CD4-positive, alpha-beta memory T cell (primary cell): ENCODE results near the gene ZNF367. TPM values are rescaled to one million over a fixed set of nuclear protein-coding genes. Genes with fewer than 3 reads are reported as not detected.

Source experiments
- CTCF ChIA-PET: fragments of 350-600 bp; sonication (Branson Sonifier 250); formaldehyde crosslinking; loops from one replicate; lab custom pipeline; 2021; ENCODE audit warnings: inconsistent platforms; ENCODE audit not compliant: partially characterized antibody; lab: Charles Lee
- POLR2A ChIA-PET: fragments of 350-600 bp; sonication (Branson Sonifier 250); formaldehyde crosslinking; loops from one replicate; lab custom pipeline; 2021; ENCODE audit not compliant: partially characterized antibody; lab: Charles Lee
- DNase-seq, 5 donors: peaks; one replicate each; pipeline versions ENCODE4 v3.0.0 to v3.0.0-alpha.2; 2020 to 2022; ENCODE audit warnings: mixed read lengths in 1 of 5
- H3K27ac ChIP-seq: one replicate; pipeline ENCODE4 v1.7.0; 2013; ENCODE audit warnings: low read depth, low read length
- H3K27me3 ChIP-seq: 2 replicates; pipeline ENCODE4 v1.7.0; 2013; ENCODE audit warnings: mild to moderate bottlenecking, low read length, moderate library complexity; ENCODE audit not compliant: insufficient read depth
- H3K36me3 ChIP-seq: 2 replicates; pipeline ENCODE4 v1.7.0; 2013; ENCODE audit warnings: mild to moderate bottlenecking, low read length, moderate library complexity; ENCODE audit not compliant: insufficient read depth
- H3K4me1 ChIP-seq: 2 replicates; pipeline ENCODE4 v1.7.0; 2013; ENCODE audit warnings: mild to moderate bottlenecking, low read length, moderate library complexity; ENCODE audit not compliant: insufficient read depth
- H3K4me3 ChIP-seq, 2 donors: one replicate each; pipeline ENCODE4 v1.7.0; 2013; ENCODE audit warnings: low read length in 2 of 2, mild to moderate bottlenecking in 1 of 2
- H3K9me3 ChIP-seq, 2 donors: one replicate each; pipeline ENCODE4 v1.7.0; 2013; ENCODE audit warnings: low read length in 2 of 2, control low read depth in 1 of 2; ENCODE audit not compliant: control insufficient read depth in 1 of 2
- H3K27ac Mint-ChIP-seq, 7 donors: one replicate each; pipeline ENCODE4 v1.8.0; 2020 to 2021; ENCODE audit warnings: mixed read lengths in 7 of 7, mild to moderate bottlenecking in 6 of 7, inconsistent platforms in 3 of 7, moderate library complexity in 3 of 7
- H3K27me3 Mint-ChIP-seq, 2 donors: one replicate each; pipeline ENCODE4 v1.8.0; 2020 to 2021; ENCODE audit warnings: mixed read lengths in 2 of 2
- H3K36me3 Mint-ChIP-seq, 2 donors: one replicate each; pipeline ENCODE4 v1.8.0; 2020 to 2021; ENCODE audit warnings: mixed read lengths in 2 of 2, inconsistent platforms in 1 of 2, mild to moderate bottlenecking in 1 of 2
- H3K4me1 Mint-ChIP-seq, 4 donors: one replicate each; pipeline ENCODE4 v1.8.0; 2020 to 2021; ENCODE audit warnings: mixed read lengths in 4 of 4, mild to moderate bottlenecking in 1 of 4
- H3K4me3 Mint-ChIP-seq, 8 donors: one replicate each; pipeline ENCODE4 v1.8.0; 2020 to 2021; ENCODE audit warnings: mixed read lengths in 8 of 8, mild to moderate bottlenecking in 7 of 8, moderate library complexity in 6 of 8, inconsistent platforms in 3 of 8
- H3K9me3 Mint-ChIP-seq, 8 donors: one replicate each; pipeline ENCODE4 v1.8.0; 2020 to 2021; ENCODE audit warnings: mixed read lengths in 8 of 8, mild to moderate bottlenecking in 5 of 8, inconsistent platforms in 3 of 8, moderate library complexity in 1 of 8
- intact Hi-C: fragments of 100-400 bp; cut with micrococcal nuclease; formaldehyde crosslinking; loops from one replicate; pipeline ENCODE4 v1.15.1; 2023
- polyA plus RNA-seq, 2 donors: library from polyadenylated mRNA; unstranded; fragments of 300-500 nt; fragmentation: Illumina TruSeq; gene quantifications; one replicate each; pipeline ENCODE4 v1.2.3, GENCODE V29; 2021
- total RNA-seq, 2 experiments: library from RNA; stranded (reverse); gene quantifications; one replicate each; pipeline ENCODE4 v1.2.3, GENCODE V29; 2021

ZNF367 gene
- total and polyA plus RNA-seq, 4 experiments from 2014 or later, result 0.39 to 5.4 (median 3.4) TPM

DNA sequence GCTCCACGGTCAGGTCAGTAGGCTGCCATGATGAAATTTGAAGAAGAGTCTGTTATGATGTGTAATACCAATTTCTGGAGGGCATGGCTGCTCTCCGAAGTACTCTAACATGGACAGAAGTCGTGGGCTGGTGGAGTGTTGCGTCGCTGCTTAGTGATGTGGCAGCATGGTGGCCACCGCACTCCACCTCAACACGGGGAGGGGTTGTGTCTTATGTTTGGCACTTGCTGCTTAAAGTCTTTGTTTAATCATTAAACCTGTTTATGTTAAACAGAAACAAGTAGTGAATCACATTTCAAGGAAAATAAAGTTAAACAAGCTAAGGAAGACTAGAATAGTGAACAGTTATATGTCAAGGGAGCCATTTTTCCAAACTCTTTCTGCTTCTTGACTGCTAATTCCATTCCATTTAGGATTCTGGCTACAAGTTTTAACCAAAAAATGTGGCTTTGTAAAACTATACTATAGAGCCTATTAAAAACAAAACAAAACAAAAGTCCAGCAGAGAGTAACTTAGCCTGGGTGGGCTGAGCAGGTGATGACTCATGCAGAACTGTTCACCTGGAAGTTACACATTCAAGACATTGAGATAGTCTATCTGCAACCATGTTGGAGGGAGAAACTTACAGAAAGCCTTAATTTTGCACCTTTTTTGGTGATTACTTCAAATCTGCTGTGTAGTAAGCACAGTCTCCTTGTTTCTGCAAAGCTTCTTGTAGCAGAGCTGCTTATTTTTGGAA, 41.3 kb upstream of the ZNF367 start:
- POLR2A ChIA-PET, result interaction anchor here (2.1 kb wide), 1 partner anchor 9 kb away, joined by 6 read pairs; the partner anchor contains the start of gene HABP4

GRCh38 chr9:96458226-96458625, 40.1 kb upstream of the ZNF367 start:
- Histone ChIP-seq H3K27ac (no peak overlapping the region), H3K27me3 (no peaks in the 10 kb centered on the region), H3K4me3 (no peak overlapping the region), H3K36me3 (no peaks in the 10 kb centered on the region), H3K9me3 (no peaks in the 10 kb centered on the region), H3K4me1 (no peaks in the 10 kb centered on the region)
- ChIA-PET POLR2A (no interaction called here), CTCF (interaction anchor here (0.7 kb wide), 1 partner anchor 141 kb away, joined by 3 read pairs; no protein-coding TSS in a partner anchor)
- Mint-ChIP-seq H3K9me3 (no peaks in the 10 kb centered on the region), H3K27me3 (no peaks in the 10 kb centered on the region), H3K27ac (no peak overlapping the region), H3K4me1 (peaks cover 4 to 14% (median 7%) of the 10 kb centered on the region in 4 donors), H3K4me3 (no peak overlapping the region), H3K36me3 (peaks cover 19 to 27% of the 10 kb centered on the region in 2 donors)
- intact Hi-C loops, result no loop called here
- DNase-seq, result no peak

More for the DNA sequence above, 41.3 kb upstream of the ZNF367 start:
- DNase-seq, result no peak
- CTCF ChIA-PET, result interaction anchor here (1.0 kb wide), 1 partner anchor 46 kb away, joined by 3 read pairs; no protein-coding TSS in a partner anchor
- intact Hi-C loops, result no loop called here
- Histone ChIP-seq H3K9me3 (no peaks in the 10 kb centered on the region), H3K4me3 (no peak overlapping the region), H3K27me3 (no peaks in the 10 kb centered on the region), H3K27ac (no peak overlapping the region), H3K4me1 (no peaks in the 10 kb centered on the region), H3K36me3 (no peaks in the 10 kb centered on the region)
- peaks cover 21 to 35% of the 10 kb centered on the region in 2 donors for H3K36me3 Mint-ChIP-seq
- peaks cover 0 to 5% (median 1%) of the 10 kb centered on the region in 4 donors for H3K4me1 Mint-ChIP-seq
- H3K9me3 Mint-ChIP-seq, result no peaks in the 10 kb centered on the region
- H3K4me3 Mint-ChIP-seq, result no peak overlapping the region
- H3K27ac Mint-ChIP-seq, result peak overlapping the region in 1 of 7 donors; percentile 46
- H3K27me3 Mint-ChIP-seq, result no peaks in the 10 kb centered on the region

DNA sequence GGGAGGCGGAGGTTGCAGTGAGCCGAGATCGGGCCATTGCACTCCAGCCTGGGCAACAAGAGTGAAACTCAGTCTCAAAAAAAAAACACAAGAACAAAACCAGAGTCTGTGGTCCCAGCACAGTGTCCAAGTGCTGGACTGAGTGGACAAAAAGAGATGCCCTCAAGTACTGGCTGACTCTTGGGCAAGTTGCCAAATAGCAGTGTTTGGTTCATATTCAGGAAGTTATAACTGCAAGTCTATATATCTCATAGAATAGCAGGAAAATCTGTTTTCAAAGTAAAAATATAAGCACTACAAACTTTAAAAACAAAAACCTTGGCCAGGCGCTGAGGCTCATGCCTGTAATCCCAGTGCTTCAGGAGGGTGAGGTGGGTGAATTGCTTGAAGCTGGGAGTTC, 39.1 kb upstream of the ZNF367 start:
- ChIA-PET CTCF (no interaction called here), POLR2A (no interaction called here)
- H3K4me3 Mint-ChIP-seq, result no peak overlapping the region
- H3K36me3 Mint-ChIP-seq, result peaks cover 19 to 29% of the 10 kb centered on the region in 2 donors
- H3K9me3 ChIP-seq, result no peaks in the 10 kb centered on the region
- no peak overlapping the region for H3K27ac ChIP-seq
- intact Hi-C loops, result no loop called here
- peaks cover 5% of the 10 kb centered on the region for H3K4me1 ChIP-seq
- H3K4me1 Mint-ChIP-seq, result peaks cover 8 to 18% (median 12%) of the 10 kb centered on the region in 4 donors
- no peak for DNase-seq
- H3K4me3 ChIP-seq, result no peak overlapping the region
- no peaks in the 10 kb centered on the region for H3K9me3 Mint-ChIP-seq
- H3K27me3 ChIP-seq, result no peaks in the 10 kb centered on the region
- no peaks in the 10 kb centered on the region for H3K36me3 ChIP-seq
- H3K27me3 Mint-ChIP-seq, result no peaks in the 10 kb centered on the region
- H3K27ac Mint-ChIP-seq, result no peak overlapping the region

GRCh38 chr9:96453625-96454024, 35.5 kb upstream of the ZNF367 start:
- Histone ChIP-seq H3K4me3 (no peak overlapping the region), H3K27me3 (no peaks in the 10 kb centered on the region), H3K4me1 (peaks cover 23% of the 10 kb centered on the region), H3K36me3 (no peaks in the 10 kb centered on the region), H3K9me3 (no peaks in the 10 kb centered on the region), H3K27ac (no peak overlapping the region)
- POLR2A ChIA-PET, result interaction anchor here (5.0 to 5.2 kb wide), 2 partner anchors 38 to 112 kb away, joined by 53 to 123 read pairs; partner anchors contain the start of gene ZNF367
- peak in 1 of 5 donors; percentile 10 for DNase-seq
- Mint-ChIP-seq H3K27me3 (no peaks in the 10 kb centered on the region), H3K27ac (peak overlapping the region in 1 of 7 donors; percentile 62), H3K4me3 (peak overlapping the region in 1 of 8 donors; percentile 0), H3K9me3 (no peaks in the 10 kb centered on the region), H3K36me3 (peaks cover 4 to 12% of the 10 kb centered on the region in 2 donors), H3K4me1 (peaks cover 16 to 32% (median 23%) of the 10 kb centered on the region in 4 donors)
- intact Hi-C loops, result no loop called here
- CTCF ChIA-PET, result no interaction called here

DNA sequence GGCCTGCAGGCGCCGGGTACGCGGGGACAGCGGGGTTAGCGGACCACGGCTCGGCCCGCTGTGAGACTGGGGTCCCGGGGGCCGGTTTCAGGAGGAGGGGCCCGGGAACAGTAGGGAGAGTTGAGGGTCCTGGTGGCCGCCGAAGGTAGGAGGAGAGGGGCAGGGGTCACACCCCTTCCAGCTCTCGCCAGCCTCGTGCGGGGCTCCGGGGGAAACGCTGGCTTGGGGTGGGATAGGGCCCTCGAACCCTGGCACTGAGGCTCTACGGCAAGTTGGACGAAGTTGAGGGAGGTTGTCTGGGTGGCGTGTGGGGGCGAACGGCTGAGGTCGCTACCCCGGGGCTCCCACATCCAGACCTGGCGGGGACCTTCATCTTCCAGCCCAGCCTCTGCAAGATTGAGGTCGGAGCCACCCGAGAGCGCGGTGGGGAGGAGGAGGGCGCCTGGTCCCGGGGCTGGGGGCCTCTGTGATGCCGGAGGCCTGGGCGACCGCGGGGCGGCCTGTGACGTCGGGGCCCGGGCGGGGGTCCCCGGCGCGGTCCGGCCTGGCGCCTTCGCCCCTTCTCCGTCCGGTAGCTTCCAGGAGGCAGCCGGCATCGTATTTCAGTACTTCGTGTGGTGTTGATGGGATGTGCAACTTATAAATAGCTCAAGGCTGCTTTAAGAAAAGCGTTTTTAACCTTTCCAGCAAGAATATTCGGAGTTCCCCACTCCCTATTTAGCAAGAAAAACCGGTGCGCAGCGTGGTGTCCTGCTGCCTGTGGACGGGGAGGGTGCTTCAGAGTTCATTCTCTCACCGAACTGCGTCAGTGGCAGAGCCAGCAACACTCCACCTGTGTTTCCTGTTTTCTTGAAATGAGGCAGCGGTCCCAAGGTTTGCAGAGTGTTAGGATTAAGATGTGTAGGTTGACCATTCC, 32.7 kb upstream of the ZNF367 start:
- peaks cover 16 to 32% (median 21%) of the 10 kb centered on the region in 4 donors for H3K4me1 Mint-ChIP-seq
- intact Hi-C loops, result loop anchor here (1.0 to 2.0 kb wide), 5 partner anchors 33 to 204 kb away; partner anchors contain the start of genes PRXL2C, SLC35D2 and ZNF367

DNA sequence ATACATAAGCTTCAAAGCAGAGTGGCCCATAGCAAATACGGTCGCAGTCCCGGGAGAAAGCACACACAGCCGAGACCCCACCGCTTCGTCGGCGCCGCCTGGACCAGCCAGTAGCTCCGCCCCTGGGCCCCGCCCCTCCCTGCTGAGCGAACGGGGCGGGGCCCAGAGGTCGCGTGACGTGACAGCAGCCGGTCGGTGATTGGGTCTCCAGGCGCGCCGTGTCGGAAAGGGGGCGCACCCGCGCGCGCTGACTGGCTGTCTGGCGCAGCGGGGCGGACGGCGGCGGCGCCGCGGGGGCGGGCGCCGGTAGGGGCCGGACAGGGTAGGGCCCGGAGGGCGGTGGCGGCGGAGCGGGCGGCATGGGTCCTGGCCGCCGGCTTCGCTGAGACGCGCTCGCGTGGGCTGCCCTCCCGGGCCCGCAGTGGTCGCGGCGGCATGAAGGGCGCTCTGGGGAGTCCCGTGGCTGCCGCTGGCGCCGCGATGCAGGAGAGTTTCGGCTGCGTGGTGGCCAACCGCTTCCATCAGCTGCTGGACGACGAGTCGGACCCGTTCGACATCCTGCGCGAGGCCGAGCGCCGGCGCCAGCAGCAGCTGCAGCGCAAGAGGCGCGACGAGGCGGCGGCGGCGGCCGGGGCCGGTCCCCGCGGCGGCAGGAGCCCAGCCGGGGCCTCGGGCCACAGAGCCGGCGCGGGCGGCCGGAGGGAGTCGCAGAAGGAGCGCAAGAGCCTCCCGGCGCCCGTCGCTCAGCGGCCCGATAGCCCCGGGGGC, 31.9 kb upstream of the ZNF367 start, which contains the start of gene HABP4:
TSS of gene HABP4 (plus strand) at position 325 of the 768 bp plus-strand sequence. CDS start at position 436, 111 bp downstream.
- H3K36me3 ChIP-seq, result no peaks in the 10 kb centered on the region
- Mint-ChIP-seq H3K27ac (peak within 1 kb of the TSS; percentile 82 to 98 (median 94)), H3K4me1 (peaks cover 16 to 32% (median 21%) of the 10 kb centered on the region in 4 donors), H3K36me3 (peaks cover 0 to 7% of the 10 kb centered on the region in 2 donors), H3K27me3 (no peaks in the 10 kb centered on the region), H3K9me3 (no peaks in the 10 kb centered on the region), H3K4me3 (peak within 1 kb of the TSS; percentile 91 to 96 (median 96))
- peak within 1 kb of the TSS; percentile 59 for H3K27ac ChIP-seq
- DNase-seq, result peak; percentile 93 to 94 (median 94)
- no peaks in the 10 kb centered on the region for H3K27me3 ChIP-seq
- no peaks in the 10 kb centered on the region for H3K9me3 ChIP-seq
- CTCF ChIA-PET, result interaction anchor here (0.8 to 4.7 kb wide), 10 partner anchors 11 to 122 kb away, joined by 3 to 36 read pairs (median 4); partner anchors contain the start of gene ZNF367
- H3K4me3 ChIP-seq, result peak within 1 kb of the TSS; percentile 48 to 72
- POLR2A ChIA-PET, result interaction anchor here (0.6 to 5.2 kb wide), 25 partner anchors 10 to 1183 kb away, joined by 3 to 123 read pairs (median 4); partner anchors contain the start of genes NCBP1, PRXL2C, SLC35D2 and TSTD2
- peaks cover 23% of the 10 kb centered on the region for H3K4me1 ChIP-seq
- intact Hi-C loops, result loop anchor here (1.0 to 2.0 kb wide), 4 partner anchors 32 to 205 kb away; partner anchors contain the start of genes PRXL2C and ZNF367

More for the DNA sequence above, 32.7 kb upstream of the ZNF367 start:
- peak; percentile 48 to 84 (median 58) for DNase-seq
- peaks cover 23% of the 10 kb centered on the region for H3K4me1 ChIP-seq
- H3K4me3 ChIP-seq, result peak overlapping the region; percentile 43 to 72
- no peaks in the 10 kb centered on the region for H3K9me3 ChIP-seq
- no peaks in the 10 kb centered on the region for H3K27me3 Mint-ChIP-seq
- peaks cover 0 to 7% of the 10 kb centered on the region in 2 donors for H3K36me3 Mint-ChIP-seq
- H3K4me3 Mint-ChIP-seq, result peak overlapping the region; percentile 91 to 96 (median 96)
- CTCF ChIA-PET, result interaction anchor here (0.6 to 4.7 kb wide), 4 partner anchors 47 to 199 kb away, joined by 3 to 36 read pairs (median 3); no protein-coding TSS in a partner anchor
- H3K27ac Mint-ChIP-seq, result peak overlapping the region; percentile 84 to 98 (median 96)
- no peaks in the 10 kb centered on the region for H3K36me3 ChIP-seq
- peak overlapping the region; percentile 59 for H3K27ac ChIP-seq
- H3K27me3 ChIP-seq, result no peaks in the 10 kb centered on the region
- no peaks in the 10 kb centered on the region for H3K9me3 Mint-ChIP-seq
- POLR2A ChIA-PET, result interaction anchor here (0.8 to 5.2 kb wide), 21 partner anchors 9 to 1182 kb away, joined by 3 to 123 read pairs (median 4); partner anchors contain the start of genes PRXL2C, SLC35D2, ZNF367 and ZNF510
